Measurements from ENCODE around the gene DPP6.

The DPP6 gene

DNA sequence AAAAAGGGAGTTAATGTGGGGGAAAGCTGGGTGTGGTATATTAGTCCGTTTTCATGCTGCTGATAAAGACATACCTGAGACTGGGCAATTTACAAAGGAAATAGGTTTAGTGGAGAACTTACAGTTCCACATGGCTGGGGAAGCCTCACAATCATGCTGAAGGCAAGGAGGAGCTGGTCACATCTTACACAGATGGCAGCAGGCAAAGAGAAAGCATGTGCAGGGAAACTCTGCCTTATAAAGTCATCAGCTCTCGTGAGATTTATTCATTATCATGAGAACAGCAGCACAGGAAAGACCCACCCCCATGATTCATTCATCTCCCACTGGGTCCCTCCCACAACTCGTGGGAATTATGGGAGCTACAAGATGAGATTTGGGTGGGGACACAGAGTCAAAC is 836.5 kb downstream of the DPP6 start:
- no peak for DNase-seq (ENCODE audit: low read depth)
- H3K4me3 ChIP-seq (ENCODE audit: low read depth, low read length), result no peak overlapping the region
- TF ChIP-seq, protein P1, sequence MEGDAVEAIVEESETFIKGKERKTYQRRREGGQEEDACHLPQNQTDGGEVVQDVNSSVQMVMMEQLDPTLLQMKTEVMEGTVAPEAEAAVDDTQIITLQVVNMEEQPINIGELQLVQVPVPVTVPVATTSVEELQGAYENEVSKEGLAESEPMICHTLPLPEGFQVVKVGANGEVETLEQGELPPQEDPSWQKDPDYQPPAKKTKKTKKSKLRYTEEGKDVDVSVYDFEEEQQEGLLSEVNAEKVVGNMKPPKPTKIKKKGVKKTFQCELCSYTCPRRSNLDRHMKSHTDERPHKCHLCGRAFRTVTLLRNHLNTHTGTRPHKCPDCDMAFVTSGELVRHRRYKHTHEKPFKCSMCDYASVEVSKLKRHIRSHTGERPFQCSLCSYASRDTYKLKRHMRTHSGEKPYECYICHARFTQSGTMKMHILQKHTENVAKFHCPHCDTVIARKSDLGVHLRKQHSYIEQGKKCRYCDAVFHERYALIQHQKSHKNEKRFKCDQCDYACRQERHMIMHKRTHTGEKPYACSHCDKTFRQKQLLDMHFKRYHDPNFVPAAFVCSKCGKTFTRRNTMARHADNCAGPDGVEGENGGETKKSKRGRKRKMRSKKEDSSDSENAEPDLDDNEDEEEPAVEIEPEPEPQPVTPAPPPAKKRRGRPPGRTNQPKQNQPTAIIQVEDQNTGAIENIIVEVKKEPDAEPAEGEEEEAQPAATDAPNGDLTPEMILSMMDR (IDR thresholded peaks at IDR 0.05; ENCODE audit: low read depth, low read length, missing control alignments), result no peak

- no peak for DNase-seq (ENCODE audit: low read depth)
- no peak overlapping the region for H3K4me3 ChIP-seq (ENCODE audit: low read depth, low read length)
- TF ChIP-seq, protein P1 (IDR thresholded peaks at IDR 0.05; ENCODE audit: low read depth, low read length, missing control alignments), result no peak
Measured at GRCh38 chr7:154892459-154892858, 840.3 kb downstream of the DPP6 start.

DNA sequence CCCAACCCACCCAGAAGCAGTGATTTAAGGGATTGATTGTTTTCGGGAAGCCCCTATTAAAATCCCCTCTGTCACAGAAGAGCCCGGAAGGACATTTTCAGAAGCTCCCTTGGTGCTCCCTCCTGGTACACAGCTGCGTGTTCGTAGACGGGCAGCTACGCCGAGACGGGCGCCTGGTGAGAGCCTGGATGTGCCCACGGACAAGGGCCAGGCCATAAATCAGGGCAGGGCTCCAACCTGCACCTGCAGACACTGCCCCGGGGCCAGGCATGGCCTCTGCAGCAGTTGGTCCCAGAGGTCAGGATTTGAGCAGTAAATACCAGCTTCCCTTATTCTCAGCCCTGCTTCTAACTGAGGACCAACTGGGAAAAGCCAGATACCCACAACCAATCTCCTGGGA is 843.9 kb downstream of the DPP6 start:
- H3K4me3 ChIP-seq (ENCODE audit: low read depth, low read length), result no peak overlapping the region
- DNase-seq (ENCODE audit: low read depth), result no peak
- TF ChIP-seq, protein P1 (IDR thresholded peaks at IDR 0.05; ENCODE audit: low read depth, low read length, missing control alignments), result no peak

GRCh38 chr7:154898973-154899855 is 847.0 kb downstream of the DPP6 start:
- no peak for DNase-seq (ENCODE audit: low read depth)
- no peak overlapping the region for H3K4me3 ChIP-seq (ENCODE audit: low read depth, low read length)
- TF ChIP-seq, protein P1 (IDR thresholded peaks at IDR 0.05; ENCODE audit: low read depth, low read length, missing control alignments), result no peak

DNA sequence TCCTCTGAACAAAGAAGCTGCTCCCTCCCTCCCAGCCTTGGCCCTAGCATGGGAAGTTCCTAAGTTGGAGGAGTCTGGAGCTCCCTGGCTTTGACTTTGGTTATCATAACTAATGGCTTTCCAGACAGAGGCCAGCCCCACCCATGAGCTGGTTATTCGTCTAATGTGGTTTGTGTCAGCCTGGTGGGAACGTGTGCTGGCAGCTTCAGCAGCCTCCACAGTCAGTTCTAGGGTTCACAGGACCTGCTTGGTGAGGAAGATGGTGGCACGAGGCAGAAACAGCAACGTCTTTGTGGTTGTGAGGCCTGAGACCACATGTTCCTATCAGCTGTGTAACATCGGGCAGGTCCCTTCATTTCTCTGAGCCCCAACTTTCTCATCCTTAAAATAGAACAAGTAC is 847.7 kb downstream of the DPP6 start:
- TF ChIP-seq, protein P1 (IDR thresholded peaks at IDR 0.05; ENCODE audit: low read depth, low read length, missing control alignments), result no peak

DNA sequence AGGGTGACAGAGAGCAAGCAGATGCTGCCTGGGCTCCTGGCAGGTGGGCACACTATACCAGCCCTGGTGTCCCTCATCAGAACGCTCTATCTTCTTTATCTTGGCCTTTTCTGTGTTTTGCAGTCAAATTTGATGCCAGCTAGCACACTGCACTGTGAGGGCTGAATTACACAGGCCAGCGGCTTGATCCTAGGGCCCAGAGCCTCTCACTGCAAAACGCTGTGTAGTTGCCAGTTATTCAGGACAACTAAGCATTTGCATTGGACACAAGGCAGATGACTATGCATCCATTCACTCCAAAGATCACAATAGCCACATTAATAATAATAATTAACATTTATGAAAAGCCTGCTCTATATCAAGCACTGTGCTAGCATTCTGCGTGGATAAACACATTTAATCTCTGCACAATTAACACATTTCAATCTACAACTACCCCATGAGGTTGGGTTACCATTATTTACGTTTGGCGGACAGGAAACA is 850.4 kb downstream of the DPP6 start:
- TF ChIP-seq, protein P1 (IDR thresholded peaks at IDR 0.05; ENCODE audit: low read depth, low read length, missing control alignments), result no peak
- DNase-seq (ENCODE audit: low read depth), result no peak
- no peak overlapping the region for H3K4me3 ChIP-seq (ENCODE audit: low read depth, low read length)

More for the DNA sequence above, 847.7 kb downstream of the DPP6 start:
- H3K4me3 ChIP-seq (ENCODE audit: low read depth, low read length), result no peak overlapping the region
- no peak for DNase-seq (ENCODE audit: low read depth)
